HG02852 (cell line): Measurements from ENCODE around the gene CRKL.
"Not testable (repeated sequence)": the region's sequence is repeated elsewhere in the genome, so short reads cannot be mapped to it uniquely, and the experiment has no call there.

Source experiments
- ATAC-seq: cut with Tn5 transposase; IDR thresholded peaks from one replicate; pipeline ENCODE4 v1.9.1; 2021; ENCODE audit warnings: mild to moderate bottlenecking, moderate library complexity; ENCODE audit not compliant: unreplicated experiment

Gene CRKL

DNA sequence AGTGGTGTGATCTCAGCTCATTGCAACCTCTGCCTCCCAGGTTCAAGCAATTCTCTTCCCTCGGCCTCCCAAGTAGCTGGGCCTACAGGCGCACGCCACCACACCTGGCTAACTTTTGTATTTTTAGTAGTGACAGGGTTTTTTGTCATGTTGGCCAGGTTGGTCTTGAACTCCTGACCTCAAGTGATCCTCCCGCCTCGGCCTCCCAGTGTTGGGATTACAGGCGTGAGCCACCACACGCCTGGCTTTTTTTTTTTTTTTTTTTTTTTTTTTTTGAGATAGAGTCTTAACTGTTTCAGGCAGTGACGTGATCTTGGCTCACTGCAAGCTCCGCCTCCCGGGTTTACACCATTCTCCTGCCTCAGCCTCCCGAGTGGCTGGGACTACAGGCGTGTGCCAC lies 13.2 kb downstream of the CRKL start:
- ATAC-seq, result not testable (repeated sequence)

DNA sequence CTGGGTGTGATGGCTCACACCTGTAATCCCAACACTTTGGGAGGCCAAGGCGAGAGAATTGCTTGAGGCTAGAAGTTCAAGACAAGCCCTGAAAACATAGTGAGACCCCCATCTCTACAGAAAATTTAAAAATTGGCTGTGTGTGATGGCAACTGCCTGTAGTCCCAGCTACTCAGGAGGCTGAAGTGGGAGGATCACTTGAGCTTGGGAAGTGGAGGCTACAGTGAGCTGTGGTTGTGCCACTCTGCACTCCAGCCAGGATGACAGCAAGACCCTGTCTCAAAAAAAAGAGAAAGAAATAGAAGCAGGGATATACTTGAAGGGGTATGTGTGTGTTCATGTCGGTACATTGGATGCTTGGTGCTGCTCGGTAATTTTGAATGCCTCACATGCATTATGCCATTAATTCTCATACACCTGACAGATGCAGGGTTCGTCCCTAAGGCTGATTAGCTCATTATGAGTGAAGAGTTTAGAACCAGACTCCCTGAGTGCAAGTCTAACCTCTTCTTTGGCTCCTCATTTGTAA lies 14.0 kb downstream of the CRKL start:
- ATAC-seq, result no peak

DNA sequence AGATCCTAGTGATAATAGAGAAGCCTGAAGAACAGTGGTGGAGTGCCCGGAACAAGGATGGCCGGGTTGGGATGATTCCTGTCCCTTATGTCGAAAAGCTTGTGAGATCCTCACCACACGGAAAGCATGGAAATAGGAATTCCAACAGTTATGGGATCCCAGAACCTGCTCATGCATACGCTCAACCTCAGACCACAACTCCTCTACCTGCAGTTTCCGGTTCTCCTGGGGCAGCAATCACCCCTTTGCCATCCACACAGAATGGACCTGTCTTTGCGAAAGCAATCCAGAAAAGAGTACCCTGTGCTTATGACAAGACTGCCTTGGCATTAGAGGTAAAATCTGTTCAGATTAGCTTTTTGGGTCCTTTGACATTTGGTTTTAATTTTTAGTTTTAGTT lies 16.7 kb downstream of the CRKL start:
- no peak for ATAC-seq

DNA sequence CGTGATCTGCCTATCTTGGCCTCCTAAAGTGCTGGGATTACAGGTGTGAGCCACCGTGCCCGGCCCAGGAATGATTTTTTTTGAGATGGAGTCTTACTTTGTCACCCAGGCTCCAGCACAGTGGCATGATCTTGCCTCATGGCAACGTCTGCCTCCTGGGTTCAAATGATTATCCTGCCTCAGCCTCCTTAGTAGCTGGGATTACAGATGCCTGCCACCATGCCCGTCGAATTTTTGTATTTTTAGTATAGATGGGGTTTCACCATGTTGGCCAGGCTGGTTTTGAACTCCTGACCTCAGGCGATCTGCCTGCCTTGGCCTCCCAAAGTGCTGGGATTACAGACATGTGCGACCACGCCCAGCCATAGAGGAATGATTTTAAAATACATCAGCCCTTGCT lies 17.8 kb downstream of the CRKL start:
- ATAC-seq, result not testable (repeated sequence)

DNA sequence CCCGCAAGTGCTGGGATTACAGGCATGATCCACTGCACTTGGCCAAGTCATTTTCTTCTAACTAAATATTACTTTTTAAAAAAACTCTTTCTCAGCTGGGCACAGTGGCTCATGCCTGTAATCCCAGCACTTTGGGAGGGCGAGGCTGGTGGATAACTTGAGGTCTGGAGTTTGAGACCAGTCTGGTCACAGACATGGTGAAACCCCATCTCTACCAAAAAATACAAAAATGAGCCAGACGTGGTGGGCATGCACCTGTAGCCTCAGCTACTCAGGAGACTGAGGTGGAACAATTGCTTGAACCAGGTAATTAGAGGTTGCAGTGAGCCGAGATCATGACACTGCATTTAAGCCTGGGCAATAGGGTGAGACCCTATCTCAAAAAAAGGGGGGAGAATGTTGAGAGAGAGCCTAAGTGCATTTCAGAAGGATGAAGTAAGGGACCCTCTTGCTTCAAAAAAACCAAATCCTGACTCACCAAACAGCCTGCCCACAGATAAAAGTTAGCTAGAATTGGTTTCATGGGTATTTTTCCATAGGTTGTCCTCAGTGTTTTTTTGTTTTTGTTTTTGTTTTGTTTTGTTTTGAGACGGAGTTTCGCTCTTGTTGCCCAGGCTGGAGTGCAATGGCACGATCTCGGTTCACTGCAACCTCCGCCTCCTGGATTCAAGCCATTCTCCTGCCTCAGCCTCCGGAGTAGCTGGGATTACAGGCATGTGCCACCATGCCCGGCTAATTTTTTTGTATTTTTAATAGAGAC lies 18.8 kb downstream of the CRKL start:
- not testable (repeated sequence) for ATAC-seq

DNA sequence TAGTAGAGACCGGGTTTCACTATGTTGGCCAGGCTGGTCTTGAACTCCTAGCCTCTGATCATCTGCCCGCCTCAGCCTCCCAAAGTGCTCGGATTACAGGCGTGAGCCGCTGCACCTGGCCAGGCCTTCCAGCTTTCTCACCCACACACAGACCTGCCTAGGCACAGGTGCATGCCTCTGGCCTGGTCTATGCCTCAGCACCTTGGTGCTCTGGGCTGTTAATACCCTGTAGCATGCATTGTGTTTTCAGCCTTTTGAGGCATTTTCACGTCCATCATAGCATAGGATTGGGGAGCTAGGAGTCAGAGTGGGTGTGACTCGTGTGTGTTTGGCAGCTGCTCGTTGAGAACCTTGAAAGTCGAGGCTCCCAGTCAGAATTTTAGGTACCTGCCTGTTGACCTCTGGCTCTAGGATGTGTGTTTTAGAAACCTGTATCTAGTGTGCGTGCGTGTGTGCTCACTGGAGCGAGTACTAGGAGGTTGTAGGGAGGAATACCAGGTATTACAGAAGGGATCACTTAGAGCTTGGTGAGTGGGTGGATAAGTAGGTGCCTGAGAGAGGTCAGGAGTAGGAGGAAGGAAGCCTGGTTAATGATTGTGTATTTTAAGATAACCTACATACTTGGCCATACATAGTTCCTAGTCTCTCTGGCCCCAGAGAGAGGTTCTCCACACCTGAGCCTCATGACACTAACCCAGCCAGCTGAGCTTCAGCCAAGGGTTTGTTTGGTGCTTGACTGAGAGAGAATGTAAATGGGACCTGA lies 20.0 kb downstream of the CRKL start:
- ATAC-seq, result no peak

DNA sequence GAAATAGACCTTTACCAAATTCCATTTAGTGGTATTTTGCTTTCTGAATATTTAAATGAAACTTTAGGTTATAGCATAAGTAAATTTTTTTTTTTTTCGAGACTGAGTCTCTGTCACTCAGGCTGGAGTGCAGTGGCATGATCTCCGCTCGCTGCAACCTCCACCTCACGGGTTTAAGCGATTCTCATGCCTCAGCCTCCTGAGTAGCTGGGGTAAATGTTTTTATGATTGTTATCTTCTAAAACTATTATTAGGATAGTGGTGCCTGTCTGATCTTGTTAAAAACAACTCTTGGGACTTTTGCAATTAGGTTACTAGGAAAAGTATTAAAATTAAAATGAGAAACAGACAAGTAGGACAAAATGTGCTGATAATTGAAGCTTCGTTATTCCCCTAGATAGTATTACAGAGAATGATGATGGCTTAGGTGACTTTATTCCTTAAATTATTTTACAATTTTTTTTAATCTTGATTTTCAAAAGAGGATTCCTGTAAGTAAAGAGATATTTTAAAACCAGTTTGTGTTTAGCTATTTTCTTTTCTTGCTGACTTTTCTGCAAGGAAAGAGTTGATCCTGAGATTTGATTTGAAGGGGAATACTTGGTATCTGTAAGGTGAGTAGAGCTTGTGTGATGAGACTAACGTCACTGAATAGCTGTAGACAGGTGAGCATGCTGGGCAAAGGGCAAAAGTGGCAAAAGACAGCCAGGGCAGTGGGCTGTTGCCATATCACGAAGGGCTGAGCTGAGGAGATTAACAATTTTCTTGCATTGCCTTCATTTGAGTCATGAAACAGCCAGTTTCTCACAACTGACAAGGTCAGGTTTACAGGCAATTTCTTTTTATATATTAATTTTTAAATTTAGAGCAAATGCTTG lies 20.8 kb downstream of the CRKL start:
- no peak for ATAC-seq

DNA sequence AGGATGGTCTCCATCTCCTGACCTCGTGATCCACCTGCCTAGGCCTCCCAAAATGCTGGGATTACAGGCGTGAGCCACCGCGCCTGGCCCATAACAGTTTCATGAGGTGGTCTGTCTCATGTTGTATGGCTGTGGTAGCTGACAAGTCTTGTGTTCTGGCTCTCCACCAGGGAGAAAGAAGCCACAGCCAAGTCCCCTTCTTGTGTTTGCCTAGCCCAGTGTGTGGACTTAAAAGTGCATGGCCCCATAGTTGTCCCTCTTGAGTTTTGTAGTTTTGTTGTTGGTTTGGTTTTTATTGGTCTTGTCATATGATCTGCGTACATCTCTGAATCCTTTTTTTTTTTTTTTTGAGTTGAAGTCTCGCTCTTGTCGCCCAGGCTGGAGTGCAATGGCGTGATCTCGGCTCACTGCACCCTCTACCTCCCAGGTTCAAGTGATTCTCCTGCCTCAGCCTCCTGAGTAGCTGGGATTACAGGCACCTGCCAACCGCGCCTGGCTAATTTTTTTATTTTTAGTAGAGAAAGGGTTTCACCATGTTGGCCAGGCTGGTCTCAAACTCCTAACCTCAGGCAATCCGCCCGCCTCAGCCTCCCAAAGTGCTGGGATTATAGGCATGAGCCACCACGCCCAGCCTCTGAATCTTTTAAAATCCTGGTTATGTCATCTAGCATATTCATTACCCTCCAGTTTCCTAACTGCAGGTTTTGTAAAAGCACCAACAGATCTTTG lies 22.4 kb downstream of the CRKL start:
- ATAC-seq, result not testable (repeated sequence)

DNA sequence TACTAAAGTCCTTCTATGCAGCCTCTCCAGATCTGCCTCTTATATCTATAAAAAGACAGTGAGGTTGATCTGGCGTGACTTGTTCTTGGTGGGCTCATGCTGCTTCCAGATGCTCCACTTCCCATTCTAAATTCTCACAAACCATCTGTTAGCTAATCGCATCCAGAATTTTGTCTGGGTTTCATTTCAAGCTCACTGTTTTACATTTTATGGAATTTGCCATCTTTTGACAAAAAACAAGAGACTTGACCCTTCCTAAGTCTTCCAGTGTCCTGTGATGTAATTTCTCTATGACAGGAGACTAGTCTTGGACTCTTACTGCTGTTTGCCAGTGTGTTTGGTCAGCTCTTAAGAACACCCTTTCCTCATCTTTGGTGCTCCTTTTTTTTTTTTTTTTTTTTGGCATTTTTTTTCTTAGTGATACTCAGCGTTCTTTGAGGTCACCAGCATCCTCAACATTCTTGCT lies 23.0 kb downstream of the CRKL start:
- no peak for ATAC-seq

DNA sequence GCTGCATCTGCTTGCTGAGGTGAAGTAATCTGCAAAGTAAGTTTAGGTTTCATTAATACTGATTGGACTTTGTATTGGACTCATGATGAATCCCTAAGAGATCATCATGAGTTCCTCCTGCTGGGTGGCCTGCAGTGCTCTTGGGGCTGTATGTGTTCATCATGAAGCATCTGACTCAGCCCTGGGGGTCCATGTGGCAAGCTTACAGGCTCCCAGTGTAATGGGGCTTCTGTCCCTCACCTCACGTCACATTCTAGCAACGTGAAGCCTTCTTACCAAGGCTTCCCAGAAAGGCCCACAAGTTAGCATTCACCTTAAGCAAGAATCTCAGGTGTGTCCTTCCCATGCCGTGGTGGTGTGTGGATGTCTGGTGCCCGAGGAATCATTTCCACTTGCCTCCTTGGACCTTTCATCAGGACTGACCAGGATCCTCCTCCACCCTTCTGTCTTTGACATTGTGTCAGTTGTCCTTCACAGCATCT lies 23.7 kb downstream of the CRKL start:
- ATAC-seq, result no peak

DNA sequence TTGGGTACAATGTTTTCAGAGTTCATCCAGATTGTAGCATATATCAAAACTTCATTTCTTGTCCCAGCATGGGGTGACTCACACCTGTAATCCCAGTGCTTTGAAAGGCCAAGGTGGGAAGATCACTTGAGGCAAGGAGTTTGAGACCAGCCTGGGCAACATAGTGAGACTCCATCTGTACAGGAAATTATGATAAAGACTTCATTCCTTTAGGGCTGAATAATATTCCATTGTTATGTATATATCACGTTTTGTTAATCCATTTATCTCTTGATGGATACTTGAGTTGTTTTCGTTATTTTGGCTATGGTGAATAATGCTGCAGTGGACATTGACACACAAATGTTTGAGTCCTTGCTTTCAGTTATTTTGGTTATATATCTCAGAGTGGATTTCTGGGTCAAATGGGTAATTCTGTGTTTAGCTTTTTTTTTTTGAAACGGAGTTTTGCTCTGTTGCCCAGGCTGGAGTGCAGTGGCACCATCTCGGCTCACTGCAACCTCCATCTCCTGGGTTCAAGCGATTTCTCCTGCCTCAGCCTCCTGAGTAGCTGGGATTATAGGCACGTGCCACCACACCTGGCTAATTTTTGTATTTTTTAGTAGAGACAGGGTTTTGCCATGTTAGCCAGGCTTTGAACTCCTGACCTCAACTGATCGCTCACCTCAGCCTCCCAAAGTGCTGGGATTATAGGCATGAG lies 25.1 kb downstream of the CRKL start:
- not testable (repeated sequence) for ATAC-seq

DNA sequence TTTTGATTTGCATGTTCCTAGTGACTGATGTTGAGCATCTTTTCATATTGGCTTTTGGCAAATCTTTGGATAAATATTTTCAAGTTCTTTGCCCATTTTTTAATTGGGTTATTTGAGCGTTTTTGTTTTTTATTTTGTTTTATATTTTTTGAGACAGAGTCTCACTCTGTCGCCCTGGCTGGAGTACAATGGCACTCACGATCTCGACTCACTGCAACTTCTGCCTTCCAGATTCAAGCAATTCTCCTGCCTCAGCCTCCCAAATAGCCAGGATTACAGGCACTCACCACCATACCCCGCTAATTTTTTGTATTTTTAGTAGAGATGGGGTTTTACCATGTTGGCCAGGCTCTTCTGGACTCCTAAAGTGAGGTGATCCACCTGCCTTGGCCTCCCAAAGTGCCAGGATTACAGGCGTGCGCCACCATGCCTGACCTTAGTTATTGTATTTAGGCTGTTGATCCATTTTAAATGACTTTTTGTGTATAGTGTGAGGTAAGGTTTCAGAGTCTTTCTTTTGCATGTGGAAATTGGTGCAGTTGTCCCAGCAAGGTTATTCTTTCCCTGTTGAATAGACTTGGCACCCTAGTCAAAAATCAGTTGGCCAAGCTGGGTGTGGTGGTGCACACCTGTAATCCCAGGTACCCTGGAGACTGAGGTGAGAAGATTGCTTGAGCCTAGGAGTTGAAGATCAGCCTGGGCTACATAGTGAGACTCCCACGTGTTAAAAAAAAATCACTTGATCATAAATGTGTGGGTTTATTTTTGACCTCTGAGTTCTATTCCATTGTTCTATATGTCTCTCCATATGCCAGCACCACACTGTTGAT lies 26.1 kb downstream of the CRKL start:
- ATAC-seq, result no peak

DNA sequence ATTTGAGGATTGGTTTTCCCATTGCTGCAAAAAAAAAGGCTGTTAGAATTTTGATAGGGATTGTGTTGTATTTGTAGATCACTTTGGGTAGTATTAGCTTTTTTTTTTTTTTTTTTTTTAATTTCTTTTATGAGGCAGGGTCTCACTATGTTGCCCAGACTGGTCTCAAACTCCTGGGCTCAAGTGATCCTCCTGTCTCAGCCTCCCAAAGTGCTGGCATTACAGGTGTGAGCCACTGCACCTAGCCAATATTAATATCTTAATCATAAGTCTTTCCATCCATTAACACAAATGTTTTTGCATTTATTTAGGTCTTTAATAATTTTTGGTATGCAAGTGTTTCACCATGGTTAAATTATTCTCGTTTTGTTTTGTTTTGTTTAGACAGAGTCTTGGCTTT lies 26.8 kb downstream of the CRKL start:
- ATAC-seq, result no peak

DNA sequence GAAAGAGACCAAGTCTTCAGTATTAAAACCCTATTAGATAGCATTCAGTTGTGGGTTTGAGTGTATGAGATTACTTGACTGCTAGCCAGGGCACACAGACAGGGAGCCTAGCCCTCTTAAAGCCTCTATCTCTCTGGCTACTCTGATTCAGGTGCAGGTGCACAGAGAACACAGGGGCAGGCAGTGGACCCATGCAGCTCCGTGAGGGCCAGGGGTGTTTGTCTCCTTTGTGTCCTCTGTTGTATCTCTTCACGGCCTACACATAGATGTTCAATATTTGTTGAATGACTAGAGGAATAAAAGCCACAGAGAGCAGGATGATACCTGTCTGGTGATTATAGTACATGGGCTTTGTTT lies 28.3 kb downstream of the CRKL start:
- ATAC-seq, result no peak

DNA sequence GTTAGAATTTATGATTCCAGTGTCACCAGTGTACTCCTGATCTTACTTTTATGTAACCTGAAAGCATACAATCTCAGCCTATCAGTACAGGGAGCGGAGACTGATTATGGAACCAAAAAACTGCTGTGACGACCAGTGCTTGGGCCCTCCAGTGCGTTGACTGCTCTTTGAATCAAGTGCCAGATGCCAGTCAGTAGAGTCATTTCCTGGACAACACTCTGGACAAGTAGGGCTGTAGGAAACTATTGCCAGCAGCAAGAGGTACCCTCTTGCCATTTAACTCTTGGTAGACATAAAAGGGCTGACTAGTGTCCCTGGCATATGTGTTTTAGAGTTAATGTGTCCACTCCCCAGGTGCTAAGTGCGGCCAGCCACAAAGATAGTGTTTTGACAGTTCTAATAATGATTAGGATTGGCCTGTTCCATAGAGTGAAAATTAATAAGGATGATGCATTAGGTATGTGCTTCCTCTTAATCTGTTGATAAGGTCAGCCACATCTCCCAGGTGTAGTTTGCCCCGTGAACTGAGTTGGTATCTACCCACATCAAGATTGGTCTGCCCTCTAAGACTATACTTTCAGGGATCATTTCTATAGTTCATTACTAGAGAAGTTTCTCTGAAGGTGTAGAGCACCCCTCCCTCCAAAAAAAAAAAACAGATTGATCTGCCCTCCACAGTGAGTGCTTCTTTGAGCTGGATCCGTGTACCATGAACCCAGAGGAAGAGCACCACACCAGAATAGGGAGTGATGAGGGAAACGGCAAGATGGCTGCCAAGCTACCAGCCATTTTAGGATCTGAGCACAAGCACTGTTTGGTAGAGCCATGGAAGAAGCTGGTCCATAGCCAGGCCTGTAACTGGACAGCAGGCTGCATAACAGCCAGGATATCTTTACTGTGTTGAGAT lies 29.1 kb downstream of the CRKL start:
- ATAC-seq, result no peak

DNA sequence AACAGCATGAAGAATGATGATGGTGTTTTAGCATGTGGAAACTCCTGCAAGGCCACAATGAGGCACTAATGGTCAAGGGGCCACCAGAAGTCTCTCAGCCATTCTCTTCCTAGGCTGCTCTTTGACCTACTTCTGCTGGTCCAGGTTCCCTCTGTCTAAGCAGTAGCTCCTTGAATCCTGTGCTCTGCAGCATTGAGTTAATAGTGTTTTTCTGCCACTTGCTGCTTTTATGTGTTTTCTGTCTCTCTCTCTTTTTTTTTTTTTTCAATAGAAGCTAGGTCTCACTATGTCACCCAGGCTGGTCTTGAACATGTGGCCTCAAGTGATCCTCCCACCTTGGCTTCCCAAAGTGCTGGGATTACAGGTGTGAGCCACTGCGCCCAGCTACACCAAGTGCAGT lies 29.8 kb downstream of the CRKL start:
- ATAC-seq, result no peak

DNA sequence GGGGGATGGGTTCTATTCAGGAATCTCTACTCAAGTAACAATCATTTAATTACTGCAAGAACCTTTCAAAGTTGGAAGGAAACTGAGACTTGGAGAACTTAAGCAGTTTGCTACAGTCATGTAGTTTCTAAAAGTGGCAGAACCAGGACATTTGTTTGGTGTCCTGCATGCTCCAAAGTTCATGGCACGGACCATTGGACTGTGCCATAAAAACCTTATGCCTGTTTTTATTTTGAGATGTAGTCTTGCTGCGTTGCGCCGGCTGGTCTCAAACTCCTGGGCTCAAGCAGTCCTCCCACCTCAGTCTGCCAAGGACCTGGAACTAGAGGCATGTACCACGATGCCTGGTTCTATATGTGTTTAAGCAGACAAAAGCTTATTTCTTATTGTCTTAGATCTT lies 31.2 kb downstream of the CRKL start:
- no peak for ATAC-seq

DNA sequence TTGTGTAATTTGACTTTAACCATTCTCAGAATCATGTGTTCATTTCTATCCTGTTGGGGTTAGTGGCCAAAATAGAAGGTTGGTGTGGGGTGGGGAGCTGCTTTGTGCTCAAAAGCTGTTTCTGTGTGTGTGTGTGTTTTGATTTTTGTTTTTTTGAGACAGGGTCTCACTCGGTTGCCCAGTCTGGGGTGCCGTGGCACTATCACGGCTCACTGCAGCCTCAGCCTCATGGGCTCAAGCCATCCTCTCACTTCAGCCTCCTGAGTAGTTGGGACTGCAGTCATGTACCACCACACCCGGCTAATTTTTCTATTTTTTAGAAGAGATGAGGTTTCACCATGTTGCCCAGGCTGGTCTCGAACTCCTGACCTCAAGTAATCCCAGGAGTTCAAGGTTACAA lies 31.8 kb downstream of the CRKL start:
- ATAC-seq, result no peak
